NCI-H1105 treated with DMSO at 0.1 percent for 48 hours (cell line): ENCODE measurements around the gene TUNAR.

ENCODE experiments used
- DNase-seq: peaks from one replicate; lab custom pipeline; 2025; lab: John Stamatoyannopoulos, UW

The TUNAR gene

DNA sequence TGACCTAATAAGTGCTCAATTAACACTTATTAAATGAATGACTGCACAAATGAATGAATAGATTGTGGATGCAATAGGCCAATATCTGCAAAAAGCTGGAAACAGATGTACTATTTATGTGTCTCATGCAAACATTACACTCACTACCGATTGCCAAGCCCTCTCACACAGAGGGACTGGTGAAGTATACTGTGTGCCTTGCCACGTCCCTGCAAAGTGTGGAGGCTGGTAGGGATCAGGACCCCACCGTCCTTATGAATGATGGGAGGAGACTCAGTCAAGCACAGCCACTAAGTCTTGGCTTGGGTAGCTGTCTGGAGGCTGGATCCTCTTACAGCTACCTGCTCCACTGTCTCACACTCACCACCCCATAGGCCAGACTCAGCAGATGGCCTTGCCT lies 3.9 kb upstream of the TUNAR start:
- no peak for DNase-seq

DNA sequence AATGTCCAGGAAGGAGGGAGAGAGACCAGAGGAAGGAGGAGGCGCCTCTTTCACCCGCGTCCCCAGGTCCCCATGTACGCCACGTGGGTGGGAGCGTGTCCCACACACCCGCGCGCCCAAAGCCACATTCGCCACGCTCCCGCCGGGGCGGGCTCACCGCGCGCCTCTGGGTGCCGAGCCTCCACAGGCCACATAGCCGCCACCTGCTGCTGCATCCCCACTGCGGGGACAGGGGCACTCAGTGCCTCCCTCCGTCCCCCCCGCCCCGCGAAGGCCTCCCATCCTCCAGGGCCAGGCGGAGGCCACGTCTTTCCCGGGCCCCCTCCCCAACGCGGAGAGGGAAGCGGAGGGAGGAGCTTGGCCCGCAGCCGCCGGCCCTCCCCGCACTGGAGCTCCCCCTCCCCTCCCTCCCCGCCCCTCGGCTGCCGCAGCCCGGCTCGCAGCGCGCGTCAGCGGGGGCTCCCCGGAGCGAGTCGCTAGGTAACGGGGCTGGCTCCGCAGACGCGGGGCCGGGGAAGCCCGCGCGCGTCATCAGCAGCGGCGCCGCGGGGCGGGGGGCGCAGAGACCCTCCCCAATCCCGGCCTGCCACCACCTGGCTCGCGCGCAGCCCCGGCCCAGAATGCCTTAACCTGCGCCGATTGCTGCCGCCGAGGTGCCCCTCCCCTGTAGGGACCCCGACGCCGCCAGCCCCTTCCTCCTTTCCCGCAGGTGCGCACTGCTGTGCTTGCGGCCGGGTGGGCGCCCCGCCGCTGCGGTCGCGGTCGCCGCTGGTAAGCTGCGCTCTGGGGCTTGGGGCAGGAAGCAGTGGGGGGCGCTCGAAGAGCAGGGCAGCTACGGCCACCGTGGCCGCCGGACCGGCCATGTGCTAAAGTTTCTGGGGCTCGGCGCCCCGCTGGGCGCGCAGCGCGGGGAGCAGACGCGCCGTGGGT lies 536 bp upstream of the TUNAR start:
- DNase-seq = peak; percentile 40

DNA sequence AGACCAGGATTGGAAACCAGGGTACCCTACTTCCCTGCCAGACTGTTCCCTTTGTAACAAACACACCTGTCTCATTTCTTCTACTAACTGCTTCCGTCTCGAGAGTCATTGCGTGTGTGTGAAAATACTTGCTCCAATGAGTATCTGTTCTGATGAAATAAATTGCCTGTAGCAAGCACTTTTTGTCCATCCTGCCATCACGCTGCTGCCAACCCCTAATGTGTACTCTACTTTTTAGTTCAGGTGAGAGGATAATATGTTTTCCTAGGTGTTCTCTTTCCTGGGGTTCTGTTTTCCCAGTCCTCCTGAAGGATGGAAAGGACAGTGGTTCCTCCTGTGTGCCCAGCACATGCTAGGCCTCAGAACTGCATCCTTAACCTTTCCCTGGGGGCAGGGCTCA lies 1.0 kb downstream of the TUNAR start:
- no peak for DNase-seq

DNA sequence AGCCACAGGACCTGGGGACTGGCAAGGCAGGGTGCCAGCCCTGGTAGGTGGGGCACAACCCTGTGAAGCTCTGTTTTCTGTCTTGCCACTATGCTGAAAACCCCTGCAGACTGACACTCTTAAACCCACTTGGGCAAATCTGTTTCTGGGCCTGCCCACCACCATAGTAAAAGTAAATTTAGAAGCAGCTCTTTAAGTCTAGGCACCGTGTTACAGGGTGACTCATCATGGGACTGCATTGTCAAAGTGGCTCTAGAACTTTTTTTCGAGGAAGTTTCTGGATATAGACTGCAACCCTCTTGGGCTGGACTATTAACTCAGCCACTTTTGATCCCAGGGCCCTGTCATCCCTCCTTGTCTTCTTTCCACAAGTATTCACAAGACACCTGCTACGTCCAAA lies 7.7 kb downstream of the TUNAR start:
- DNase-seq = no peak

DNA sequence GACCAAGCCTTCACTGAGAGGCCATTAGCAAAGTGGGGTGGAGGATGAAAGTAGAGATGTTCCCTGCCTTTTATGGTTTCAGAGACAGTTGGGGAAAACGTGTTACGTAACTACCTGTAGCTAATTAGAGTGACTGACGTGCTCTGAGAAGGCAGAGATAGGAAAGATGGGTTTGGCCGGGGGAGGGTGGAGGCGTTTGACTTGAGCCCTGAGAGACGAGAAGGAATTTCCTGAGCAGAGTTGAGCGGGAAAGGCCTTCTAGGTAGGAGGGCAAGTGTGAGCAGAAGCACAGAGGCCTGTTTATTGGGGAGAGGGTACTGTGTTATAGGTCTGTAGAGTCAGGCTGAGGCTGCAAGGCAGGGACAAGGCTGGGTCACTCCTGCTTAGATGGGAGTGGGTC lies 8.6 kb downstream of the TUNAR start:
- no peak for DNase-seq

DNA sequence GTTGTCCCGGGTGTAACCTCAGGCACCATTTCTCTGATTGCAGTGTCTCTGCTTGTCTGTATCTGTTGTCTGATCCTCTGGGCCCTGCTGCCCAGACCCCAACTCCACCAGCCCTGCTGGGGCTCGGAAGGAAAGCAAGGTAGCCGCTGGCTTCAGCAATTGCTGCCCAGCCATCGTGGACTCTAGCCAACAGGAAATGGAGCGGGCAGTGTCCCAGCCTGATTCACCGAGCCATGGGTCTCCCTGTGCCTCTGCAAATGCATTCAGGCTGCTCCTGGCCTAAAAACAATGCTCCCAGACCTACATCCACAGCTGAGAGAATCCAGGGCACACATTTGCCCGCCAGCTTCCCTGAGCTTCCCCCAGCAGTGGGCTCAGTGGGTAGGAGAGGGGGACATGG lies 9.2 kb downstream of the TUNAR start:
- DNase-seq = no peak

DNA sequence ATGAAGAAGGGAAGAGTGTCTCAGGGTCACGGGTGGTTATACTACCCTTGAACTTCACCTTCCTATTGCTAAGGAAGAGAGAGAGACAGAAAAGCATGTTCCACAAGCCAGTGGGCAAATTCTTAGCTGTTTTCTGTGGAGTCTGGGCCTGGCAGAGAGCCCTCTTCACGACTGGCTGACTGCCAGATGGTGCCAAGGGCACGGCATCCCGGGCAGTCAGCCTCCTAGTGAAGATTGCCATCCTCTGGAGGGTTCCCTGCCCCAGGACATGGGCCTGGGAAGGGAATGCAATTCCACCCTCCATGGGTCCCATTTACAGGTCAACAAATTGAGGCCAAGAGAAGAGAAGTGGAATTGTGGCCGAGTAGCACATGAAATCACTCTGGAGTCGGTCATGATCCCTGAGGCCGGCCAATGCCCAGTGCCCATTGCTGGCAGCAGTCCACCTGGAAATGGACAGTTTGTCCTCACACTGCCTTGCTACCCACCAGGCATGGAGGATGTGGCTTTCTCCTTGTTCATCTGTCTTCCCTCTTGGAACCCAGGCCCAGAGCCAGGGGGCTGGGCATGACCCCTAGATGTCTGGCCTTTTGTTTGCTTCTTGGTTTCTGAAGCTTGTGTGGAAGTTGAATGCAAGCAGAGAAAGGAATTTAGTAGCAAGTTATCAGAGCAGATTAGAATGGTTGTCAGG lies 9.9 kb downstream of the TUNAR start:
- DNase-seq = peak; percentile 40

DNA sequence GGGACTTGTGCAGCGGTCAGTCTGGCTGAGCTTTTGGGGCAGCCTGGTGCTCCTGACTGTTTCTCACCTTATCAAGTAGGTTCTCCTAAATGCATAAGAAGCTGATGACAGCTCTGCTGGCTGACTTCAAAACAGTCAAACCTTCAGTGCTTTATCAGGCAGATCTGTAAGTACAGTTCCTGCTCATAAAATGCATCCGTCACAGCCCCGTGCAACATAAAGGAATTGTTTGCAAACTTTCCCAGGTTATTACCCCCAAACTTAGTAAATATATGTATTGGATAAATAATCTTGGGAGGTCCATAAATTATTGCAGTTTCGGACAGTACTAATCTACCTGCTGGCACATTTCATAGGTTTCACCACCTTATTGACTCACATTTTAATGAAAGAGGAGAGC lies 10.7 kb downstream of the TUNAR start:
- no peak for DNase-seq

DNA sequence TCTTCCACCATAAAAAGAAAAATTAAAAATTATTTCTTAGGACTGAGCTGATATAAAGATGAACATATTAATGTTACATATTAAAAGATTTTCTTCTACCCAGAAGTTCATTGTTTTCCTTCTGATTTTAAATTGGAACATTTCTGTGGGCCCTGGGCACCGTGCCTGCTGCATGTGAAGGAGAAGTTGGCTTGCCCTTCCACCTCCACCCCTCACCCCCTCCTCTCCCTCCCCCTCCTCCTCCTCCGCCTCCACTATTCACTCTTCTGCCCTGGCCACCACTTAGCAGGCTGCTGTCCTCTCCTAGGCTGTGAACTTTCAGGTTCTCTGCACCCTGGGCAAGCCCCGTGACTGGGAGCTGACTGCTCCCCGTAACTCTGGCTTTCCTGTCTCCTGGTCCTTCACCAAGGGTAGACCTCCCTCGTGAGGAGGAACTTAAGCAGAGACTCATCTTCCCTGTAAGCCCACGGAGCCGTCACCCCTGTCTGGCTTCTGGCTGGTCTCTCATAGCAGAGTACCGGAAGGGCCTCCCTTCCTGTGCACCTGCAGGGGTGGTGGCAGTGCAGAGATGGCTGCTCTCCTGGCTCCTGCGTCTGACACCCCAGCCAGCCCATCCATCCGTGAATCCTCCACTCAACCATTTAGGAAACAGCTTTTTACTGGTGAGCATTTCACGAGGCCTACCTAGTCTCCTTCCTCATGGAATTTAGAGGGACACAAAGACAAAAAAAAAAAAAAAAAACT lies 12.8 kb downstream of the TUNAR start:
- DNase-seq = no peak

DNA sequence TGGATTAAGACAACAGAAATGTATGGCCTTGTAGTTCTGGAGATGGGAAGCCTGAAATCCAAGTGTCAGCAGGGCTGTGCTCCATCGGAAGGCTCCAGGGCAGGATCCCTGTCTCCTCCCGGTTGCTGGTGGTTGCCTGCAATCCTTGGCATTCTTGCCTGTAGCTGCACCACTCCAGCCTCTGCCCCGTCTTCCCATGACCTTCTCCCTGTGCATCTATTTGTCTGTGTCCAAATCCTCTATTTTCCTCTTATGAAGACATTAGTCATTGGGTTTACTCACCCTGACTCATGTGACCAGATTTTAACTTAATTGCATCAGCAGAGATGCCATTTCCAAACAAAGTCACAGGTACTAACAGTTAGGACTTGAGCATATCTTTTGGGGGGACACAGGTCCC lies 15.1 kb downstream of the TUNAR start:
- no peak for DNase-seq

DNA sequence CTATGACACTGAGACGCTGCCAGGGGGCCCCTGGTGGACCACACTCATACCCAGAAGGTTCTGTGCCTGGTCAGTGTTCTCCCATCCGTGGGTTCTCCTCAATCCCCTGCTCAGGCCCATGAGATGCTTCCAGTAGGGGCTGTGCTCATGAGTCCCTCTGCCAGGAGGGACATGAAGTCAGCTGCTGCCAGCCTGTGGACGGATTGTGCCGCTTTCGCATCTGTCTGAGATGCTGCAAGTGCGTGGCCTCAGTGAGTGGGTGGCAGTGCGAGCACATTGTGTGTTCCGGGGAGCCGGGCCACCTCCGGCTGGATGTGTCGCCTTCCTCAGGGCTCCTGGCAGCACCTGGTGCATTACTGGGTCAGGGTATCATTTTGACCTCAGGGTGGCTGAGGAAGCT lies 15.5 kb downstream of the TUNAR start:
- no peak for DNase-seq

DNA sequence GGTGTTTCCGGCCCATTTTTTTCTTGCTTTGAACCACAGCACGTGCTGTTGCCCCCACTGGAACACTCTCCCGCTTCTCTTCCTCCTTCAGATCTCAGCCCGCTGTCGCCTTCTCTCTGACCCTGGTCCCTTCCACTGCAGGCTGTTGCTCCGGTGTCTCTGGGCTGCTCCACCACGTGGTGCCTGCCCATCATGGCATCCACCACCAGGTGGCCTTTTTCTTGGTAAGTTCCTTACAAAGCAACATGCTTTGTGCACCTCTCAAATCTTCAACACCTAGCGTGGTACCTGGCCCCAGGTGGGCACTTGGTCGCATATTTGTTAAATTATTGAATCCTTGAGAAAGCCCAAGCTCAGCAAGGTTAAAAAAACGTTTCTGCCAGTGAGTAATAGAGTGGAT lies 19.1 kb downstream of the TUNAR start:
- no peak for DNase-seq

DNA sequence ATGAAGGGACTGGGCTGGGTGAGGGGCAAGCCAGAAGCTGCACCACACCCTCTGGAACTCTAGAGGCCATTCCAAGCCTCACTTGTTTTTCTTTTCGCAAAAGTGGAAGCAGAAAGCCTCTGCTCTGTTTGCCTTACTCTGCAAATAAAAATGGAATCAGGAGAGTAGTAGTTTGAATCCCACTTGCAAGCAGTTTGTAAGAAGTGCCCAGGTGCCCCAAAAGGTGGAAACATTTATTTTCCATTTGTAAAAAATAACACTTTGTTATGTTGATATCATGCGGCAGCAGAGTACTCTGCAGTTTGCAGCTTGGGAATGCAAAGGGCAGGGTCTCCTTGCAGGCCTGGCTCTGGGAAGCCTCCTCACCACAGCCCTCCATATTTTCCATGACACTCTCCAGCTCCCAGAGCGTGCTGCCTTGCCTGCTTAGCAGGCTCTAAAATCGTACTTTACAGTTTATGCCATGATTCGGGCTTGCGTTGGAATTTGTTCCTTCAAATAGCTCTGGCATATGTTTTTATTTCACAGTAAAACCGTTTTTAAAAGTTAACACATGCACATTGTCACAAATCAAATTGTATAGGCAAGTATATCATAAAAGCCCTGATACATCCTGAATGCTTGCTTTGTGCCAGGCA lies 20.0 kb downstream of the TUNAR start:
- no peak for DNase-seq

DNA sequence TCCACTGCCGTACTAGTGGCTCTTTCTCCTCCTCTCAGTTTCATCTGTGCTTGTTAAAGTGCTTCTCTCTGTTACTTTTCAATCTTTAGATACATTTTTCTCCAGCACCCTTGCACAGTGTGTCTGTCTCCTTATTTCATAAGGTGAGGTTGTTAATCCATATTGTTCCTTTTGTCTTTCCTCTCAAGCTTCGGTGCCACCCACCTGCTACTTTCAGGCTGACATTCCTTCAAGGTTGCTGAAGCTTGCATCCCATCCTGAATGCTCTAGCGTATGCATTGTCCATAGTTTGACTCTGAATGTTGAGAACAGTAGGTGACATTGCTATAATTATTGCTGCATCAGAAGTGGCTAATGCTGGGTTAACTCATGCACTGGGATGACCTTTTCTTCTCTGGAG lies 20.6 kb downstream of the TUNAR start:
- no peak for DNase-seq

DNA sequence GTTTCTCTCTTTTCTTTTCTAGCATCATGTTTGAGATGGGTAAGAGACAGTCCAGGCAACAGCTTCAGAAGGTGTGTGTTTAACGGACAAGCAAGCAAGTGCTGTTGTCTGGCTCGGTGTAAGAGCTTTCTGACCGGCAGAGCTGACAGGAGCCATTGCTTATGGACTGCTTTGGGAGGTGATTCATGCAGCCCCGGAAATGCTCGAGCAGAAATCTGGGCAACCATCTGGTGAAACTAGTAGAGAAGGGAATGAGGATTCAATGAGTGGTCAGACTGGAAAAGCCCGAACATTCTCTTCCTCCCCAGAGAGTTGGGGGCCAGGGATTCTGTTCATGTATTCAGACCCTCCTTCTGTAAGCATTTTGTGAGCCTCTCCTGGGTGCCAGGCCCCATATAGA lies 24.4 kb downstream of the TUNAR start:
- no peak for DNase-seq

DNA sequence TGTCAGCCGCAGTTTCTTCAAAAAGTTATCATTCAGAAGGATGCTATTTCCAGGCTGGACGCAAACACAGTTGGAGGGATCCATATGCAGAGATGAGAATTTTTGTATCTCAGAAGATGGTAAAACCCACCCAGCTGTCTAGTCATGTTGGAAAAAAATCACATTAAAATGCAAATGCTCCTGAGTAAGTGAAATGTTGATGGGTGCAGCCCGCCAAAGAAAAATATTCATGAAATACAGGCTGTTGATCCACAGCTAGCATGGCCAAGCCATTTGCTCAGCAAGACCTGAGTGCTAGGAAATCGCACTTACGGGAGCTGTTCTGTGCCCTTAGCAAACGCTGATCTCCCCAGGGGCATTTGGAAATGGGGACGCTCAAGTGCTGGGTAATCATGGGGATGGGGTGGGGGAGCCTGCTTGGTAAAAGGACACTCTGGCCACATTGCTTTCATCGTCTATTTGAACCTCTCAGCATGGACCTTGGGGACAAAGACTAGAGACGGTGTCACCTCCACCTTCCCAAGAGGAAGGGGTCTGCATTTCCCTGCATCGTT lies 25.7 kb downstream of the TUNAR start:
- no peak for DNase-seq

DNA sequence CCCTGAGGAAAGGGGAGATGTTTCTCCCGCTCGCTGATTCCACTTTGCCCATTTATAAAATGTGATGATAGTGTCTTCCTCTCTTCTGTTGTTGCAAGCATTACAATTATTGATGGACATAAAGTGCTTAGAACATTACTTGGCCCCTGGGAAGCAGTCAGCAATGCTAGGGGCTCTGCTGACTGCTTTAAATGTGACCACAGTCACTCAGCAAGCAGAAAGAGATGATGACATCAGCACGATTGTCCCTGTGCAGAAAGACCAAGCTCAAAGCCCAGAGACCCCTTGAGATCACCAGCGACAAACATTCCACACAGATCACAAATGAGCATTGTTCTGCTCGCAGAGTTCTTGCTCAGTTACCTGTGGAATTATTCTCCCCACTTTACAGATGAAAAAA lies 26.5 kb downstream of the TUNAR start:
- no peak for DNase-seq

DNA sequence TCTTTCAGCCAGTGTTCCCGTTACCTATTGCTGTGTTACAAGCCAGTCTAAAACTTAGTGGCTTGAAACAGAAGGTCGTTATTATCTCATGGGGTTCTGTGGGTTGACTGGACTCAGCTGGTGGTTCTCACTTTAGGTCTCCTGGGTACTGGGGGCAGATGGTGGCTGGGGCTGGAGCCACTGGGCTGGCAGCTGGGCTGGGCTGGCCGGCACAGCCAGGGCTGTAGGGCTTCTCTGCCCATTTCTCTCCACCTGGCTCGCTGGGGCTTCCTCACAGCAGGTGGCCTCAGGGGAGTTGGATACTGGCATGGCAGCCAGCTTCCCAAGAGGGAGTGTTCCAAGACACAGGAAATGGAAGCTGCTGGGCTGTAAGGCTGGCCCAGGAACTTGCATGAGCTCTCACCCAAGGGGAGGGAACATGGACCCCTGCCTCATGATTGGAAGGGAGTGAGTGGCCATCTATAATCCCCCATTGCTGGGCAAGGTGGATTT lies 27.0 kb downstream of the TUNAR start:
- no peak for DNase-seq

DNA sequence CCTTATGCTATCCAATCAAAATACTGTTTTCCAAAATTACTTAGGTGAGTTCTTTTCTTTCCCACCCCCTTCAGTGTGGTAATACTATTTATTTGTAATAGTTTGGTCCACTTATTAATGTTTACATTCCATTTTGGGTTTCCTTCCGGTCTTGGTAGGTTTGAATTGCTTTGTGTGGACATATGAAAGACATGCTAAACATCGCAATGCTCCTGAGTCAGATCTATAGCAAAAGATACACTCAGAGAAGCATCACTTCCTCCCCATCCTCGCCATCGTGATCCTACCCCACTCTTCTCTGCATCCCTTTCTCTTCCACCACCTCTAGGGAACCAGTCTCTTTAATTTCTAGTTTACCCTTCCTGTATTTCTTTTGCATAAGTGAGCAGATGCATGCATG lies 30.0 kb downstream of the TUNAR start:
- no peak for DNase-seq

DNA sequence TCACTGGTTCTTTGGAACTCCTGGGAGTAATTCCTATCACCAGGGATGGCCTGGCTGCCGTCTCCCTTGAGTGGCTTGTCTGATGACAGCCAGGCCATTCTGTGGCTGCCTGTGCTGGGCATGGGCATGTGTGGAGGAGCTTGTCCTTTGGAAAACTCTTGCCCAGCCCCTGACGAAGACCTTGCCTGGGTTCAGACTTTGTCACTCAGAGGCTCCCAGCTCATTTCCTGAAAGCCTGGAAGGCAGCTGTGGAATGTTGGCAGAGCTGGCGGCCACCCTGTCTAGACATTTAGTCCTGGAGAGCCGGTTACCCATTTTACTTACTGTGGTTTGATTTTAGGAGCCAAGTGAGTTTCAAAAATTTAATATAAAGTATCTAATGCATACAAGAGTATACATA lies 34.0 kb downstream of the TUNAR start:
- no peak for DNase-seq

DNA sequence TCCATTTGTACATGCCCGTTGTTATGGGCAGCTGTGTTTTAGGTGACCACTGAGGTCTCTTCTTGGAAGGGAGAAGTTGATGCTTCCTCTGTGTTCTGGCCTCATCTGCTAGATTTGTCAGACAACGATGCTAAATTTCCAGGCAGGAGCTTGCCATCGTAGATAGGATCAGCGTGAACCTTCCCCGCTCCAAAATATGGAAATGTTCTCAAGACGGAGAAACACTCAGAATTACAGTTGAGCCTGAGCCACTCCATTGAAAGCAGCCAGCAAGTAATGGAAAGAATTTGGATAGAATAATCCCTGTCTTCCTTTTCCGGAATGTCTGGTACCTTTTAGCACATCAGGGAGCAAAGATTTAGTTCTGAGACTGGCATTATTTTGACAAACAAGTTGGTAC lies 34.8 kb downstream of the TUNAR start:
- no peak for DNase-seq

DNA sequence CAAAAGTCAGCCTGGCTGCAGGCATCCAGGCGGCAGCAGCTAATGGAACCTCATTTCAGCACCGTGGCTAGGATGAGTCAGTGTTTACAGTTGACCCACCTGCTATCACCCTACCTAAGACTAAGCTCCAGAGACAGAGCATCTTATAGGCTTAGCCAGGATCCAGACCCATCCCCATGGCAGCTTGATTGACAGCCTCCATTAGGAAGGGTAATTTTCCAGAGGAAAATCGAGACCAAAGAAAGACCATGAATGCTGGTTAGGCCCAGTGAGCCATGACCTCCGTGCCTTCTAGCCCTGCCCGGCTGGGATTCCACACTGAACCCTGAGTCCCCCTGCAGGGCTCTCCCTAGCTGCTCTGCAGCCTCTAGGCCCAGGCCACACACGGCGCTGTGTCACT lies 38.7 kb downstream of the TUNAR start:
- DNase-seq = no peak
